C4-2B (cell line): ENCODE data around the gene ACOXL.

Experiments
- ZFX ChIP-seq: fragments of 450-650 bp; IDR thresholded peaks from 2 replicates; pipeline ENCODE4 v1.6.1; 2017
- TF ChIP-seq, protein P1 (sequence below): fragments of 450-650 bp; conservative IDR thresholded peaks from 2 replicates; pipeline ENCODE4 v1.5.1; 2017; ENCODE audit warnings: mild to moderate bottlenecking

DNA sequence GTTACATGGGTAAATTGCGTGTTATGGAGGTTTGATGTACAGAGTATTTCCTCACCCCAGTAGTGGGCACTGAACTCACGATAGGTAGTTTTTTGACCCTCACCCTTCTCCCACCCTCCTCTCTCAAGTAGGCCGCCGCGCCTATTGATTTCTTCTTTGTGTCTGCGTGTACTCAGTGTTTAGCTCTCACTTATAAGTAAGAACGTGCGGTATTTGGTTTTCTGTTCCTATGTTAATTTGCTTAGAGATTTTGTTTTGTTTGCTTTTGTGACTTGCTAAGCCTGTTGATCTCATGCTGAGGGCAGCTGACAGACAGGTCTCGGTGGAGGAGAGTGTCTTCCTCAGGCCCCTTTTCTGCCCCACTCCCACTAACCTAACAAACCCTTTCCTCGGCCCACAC, 36.2 kb downstream of the ACOXL start:
- TF ChIP-seq, protein P1, sequence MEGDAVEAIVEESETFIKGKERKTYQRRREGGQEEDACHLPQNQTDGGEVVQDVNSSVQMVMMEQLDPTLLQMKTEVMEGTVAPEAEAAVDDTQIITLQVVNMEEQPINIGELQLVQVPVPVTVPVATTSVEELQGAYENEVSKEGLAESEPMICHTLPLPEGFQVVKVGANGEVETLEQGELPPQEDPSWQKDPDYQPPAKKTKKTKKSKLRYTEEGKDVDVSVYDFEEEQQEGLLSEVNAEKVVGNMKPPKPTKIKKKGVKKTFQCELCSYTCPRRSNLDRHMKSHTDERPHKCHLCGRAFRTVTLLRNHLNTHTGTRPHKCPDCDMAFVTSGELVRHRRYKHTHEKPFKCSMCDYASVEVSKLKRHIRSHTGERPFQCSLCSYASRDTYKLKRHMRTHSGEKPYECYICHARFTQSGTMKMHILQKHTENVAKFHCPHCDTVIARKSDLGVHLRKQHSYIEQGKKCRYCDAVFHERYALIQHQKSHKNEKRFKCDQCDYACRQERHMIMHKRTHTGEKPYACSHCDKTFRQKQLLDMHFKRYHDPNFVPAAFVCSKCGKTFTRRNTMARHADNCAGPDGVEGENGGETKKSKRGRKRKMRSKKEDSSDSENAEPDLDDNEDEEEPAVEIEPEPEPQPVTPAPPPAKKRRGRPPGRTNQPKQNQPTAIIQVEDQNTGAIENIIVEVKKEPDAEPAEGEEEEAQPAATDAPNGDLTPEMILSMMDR: no peak
- TF ChIP-seq ZFX: no peak
